KOPT-K1 (cell line): ENCODE measurements around the gene USP34.

ENCODE experiments used
- H3K27ac ChIP-seq: fragments of 200-600 bp; sonication (generic); 2 replicates; pipeline ENCODE4 v1.5.1; 2016; ENCODE audit warnings: antibody characterized with exemption, mild to moderate bottlenecking, low read depth, low read length; ENCODE audit not compliant: poor library complexity, severe bottlenecking
- H3K36me3 ChIP-seq: fragments of 200-600 bp; sonication (generic); 2 replicates; pipeline ENCODE4 v1.5.1; 2017; ENCODE audit warnings: antibody characterized with exemption, mild to moderate bottlenecking, low read length, moderate library complexity; ENCODE audit not compliant: insufficient read depth
- H3K9me3 ChIP-seq: fragments of 200-600 bp; sonication (generic); 2 replicates; pipeline ENCODE4 v1.5.1; 2017; ENCODE audit warnings: antibody characterized with exemption, low read length, mild to moderate bottlenecking; ENCODE audit not compliant: insufficient read depth, poor library complexity, severe bottlenecking

Gene USP34

GRCh38 chr2:61354543-61355197, 116.2 kb downstream of the USP34 start:
- Histone ChIP-seq H3K36me3 (peaks cover 49% of the 10 kb centered on the region), H3K9me3 (peaks cover 19% of the 10 kb centered on the region), H3K27ac (no peak overlapping the region)

GRCh38 chr2:61353909-61354308, 117.0 kb downstream of the USP34 start:
- Histone ChIP-seq H3K36me3 (peaks cover 57% of the 10 kb centered on the region), H3K9me3 (peaks cover 19% of the 10 kb centered on the region), H3K27ac (no peak overlapping the region)

- peaks cover 19% of the 10 kb centered on the region for H3K9me3 ChIP-seq
- H3K36me3 ChIP-seq, result peaks cover 84% of the 10 kb centered on the region
- no peak overlapping the region for H3K27ac ChIP-seq
These were observed 120.1 kb downstream of the USP34 start for GRCh38 chr2:61350777-61351176.

GRCh38 chr2:61343141-61343540, 127.7 kb downstream of the USP34 start:
- Histone ChIP-seq H3K9me3 (no peaks in the 10 kb centered on the region), H3K27ac (no peak overlapping the region), H3K36me3 (peaks cover 98% of the 10 kb centered on the region)

DNA sequence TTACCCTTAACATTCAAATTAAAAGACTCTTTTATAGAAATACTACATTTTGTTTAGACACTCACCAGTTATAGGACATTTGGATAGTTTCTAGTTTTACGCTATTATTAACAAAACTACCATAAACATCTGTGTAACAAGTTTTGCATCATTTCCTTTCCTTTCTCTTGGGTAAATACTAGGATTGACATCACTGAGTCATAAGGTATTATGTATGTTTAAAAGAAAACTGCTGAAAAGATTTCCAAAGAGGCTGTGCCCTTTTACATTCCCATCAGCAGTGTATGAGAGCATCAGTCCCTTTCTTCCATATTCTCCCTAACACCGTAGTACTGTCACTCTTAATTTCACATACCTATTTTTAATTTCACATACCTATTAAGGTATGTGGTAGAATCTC, 130.6 kb downstream of the USP34 start:
- Histone ChIP-seq H3K9me3 (no peaks in the 10 kb centered on the region), H3K27ac (no peak overlapping the region), H3K36me3 (peaks cover 97% of the 10 kb centered on the region)

GRCh38 chr2:61338447-61338846, 132.4 kb downstream of the USP34 start:
- H3K9me3 ChIP-seq, result no peaks in the 10 kb centered on the region
- H3K36me3 ChIP-seq, result peaks cover 91% of the 10 kb centered on the region
- H3K27ac ChIP-seq, result no peak overlapping the region

GRCh38 chr2:61335187-61335586, 135.7 kb downstream of the USP34 start:
- peaks cover 86% of the 10 kb centered on the region for H3K36me3 ChIP-seq
- H3K27ac ChIP-seq, result no peak overlapping the region
- H3K9me3 ChIP-seq, result no peaks in the 10 kb centered on the region

GRCh38 chr2:61334466-61334865, 136.4 kb downstream of the USP34 start:
- Histone ChIP-seq H3K36me3 (peaks cover 85% of the 10 kb centered on the region), H3K9me3 (no peaks in the 10 kb centered on the region), H3K27ac (no peak overlapping the region)

DNA sequence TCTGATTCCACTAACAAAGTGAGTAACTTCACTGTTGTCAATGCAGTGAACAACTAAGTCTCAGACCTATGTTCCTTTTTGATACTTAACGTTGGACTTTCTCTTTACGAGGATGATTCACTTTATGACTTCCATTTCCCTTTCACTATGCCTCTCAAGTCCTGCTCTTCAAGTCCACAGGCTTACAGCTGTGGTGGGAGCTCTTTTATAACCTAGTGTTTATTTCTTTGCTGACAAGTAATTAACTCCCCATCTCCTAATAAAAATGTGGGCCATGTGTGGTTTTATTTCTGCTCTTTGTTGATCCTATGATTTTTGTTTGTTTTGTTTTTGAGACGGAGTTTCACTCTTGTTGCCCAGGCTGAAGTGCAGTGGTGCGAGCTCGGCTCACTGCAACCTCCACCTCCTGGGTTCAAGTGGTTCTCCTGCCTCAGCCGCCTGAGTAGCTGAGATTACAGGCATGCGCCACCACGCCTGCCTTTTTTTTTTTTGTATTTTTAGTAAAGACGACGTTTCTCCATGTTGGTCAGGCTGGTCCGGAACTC, 142.1 kb downstream of the USP34 start:
- H3K9me3 ChIP-seq, result no peaks in the 10 kb centered on the region
- no peak overlapping the region for H3K27ac ChIP-seq
- peaks cover 63% of the 10 kb centered on the region for H3K36me3 ChIP-seq

DNA sequence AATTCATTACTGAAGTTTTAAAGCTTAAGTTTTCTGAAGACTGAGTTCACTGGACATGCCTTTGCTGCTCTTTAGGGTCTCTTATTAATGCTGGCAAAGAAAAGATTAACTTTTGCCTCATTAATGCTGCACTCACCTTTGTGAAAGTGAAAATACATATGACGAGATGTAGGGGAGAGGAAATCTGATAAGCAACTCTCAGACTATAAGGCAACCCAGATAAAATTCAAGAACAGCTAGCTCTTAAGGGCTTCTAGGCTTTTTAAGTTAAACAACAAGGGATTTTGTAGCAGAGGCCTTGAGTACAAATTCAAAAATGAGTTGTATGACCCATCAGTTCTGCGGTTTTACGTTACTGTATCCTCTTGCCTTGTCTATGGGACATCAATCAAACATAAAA, 143.7 kb downstream of the USP34 start:
- H3K9me3 ChIP-seq, result no peaks in the 10 kb centered on the region
- peaks cover 63% of the 10 kb centered on the region for H3K36me3 ChIP-seq
- H3K27ac ChIP-seq, result peak overlapping the region; percentile 8

- H3K9me3 ChIP-seq, result no peaks in the 10 kb centered on the region
- no peak overlapping the region for H3K27ac ChIP-seq
- peaks cover 63% of the 10 kb centered on the region for H3K36me3 ChIP-seq
These were observed 144.5 kb downstream of the USP34 start for GRCh38 chr2:61326423-61326822.

- Histone ChIP-seq H3K36me3 (peaks cover 83% of the 10 kb centered on the region), H3K27ac (no peak overlapping the region), H3K9me3 (no peaks in the 10 kb centered on the region)
These were observed 150.7 kb downstream of the USP34 start for GRCh38 chr2:61320181-61320580.

GRCh38 chr2:61318553-61318952, 152.3 kb downstream of the USP34 start:
- peaks cover 82% of the 10 kb centered on the region for H3K36me3 ChIP-seq
- no peak overlapping the region for H3K27ac ChIP-seq
- no peaks in the 10 kb centered on the region for H3K9me3 ChIP-seq

GRCh38 chr2:61295981-61296380, 174.9 kb downstream of the USP34 start:
- H3K36me3 ChIP-seq, result peaks cover 88% of the 10 kb centered on the region
- H3K9me3 ChIP-seq, result no peaks in the 10 kb centered on the region
- H3K27ac ChIP-seq, result no peak overlapping the region

GRCh38 chr2:61291851-61292575, 178.9 kb downstream of the USP34 start:
- peaks cover 89% of the 10 kb centered on the region for H3K36me3 ChIP-seq
- H3K27ac ChIP-seq, result no peak overlapping the region
- H3K9me3 ChIP-seq, result no peaks in the 10 kb centered on the region
